ENCODE results near the gene JSRP1. TPM values are rescaled to one million over a fixed set of nuclear protein-coding genes. Genes with fewer than 3 reads are reported as not detected.

The JSRP1 gene, protein sequence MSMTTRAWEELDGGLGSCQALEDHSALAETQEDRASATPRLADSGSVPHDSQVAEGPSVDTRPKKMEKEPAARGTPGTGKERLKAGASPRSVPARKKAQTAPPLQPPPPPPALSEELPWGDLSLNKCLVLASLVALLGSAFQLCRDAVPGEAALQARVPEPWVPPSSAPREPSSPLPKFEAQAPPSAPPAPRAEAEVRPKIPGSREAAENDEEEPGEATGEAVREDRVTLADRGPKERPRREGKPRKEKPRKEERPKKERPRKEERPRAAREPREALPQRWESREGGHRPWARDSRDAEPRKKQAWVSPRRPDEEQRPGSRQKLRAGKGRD
- total RNA-seq = under 1 TPM in 1 of 2 donors, not detected in 1; 0.73 TPM

DNA sequence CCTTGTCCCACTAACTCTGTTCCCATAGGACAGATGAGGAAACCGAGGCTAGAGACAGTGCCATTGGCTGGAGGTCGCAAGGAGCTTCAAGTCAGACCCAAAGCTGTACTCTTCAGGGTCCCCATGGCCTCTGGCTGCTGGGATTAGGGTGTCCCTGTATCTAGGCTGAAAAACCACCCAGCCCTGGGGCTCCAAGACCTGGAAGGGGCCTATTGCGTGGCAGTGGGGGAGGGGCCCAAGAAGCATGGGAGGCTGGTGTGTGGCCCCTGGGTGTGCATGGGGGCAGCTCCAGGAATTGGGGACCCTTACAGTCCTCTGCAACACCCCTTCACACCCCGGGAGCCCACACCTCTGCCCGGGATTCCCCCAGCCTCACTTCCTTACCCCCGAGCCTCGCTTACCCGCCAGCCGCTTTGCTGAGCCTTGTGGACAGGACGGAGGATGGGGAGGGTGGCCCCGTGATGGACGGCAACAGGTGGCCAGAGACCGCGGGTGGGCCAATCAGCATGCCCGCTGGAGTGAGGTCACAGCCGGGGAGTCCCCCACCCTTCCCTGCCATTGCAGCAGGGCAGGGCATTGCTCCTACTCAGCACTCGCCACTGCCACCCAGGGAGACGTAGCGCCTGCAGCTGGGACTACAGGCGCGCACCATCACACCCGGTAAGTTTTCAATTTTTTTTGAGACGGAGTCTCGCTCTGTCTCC, at the start of gene JSRP1:
Gene JSRP1, minus strand, starts transcription at position 436 of the 704 bp plus-strand sequence. CDS start 1,103 bp downstream, outside the sequence.
- Mint-ChIP-seq H3K4me3 (no peak within 1 kb of the TSS), H3K4me1 (ENCODE audit: low read depth in 2 of 2) (peaks cover 6 to 15% of the 10 kb centered on the region in 2 donors), H3K9me3 (no peaks in the 10 kb centered on the region), H3K27me3 (no peaks in the 10 kb centered on the region), H3K27ac (peak within 1 kb of the TSS in 1 of 2 donors; percentile 78), H3K36me3 (no peaks in the 10 kb centered on the region)
- DNase-seq (ENCODE audit: low spot score) (no peak), ATAC-seq (no peak)

DNA sequence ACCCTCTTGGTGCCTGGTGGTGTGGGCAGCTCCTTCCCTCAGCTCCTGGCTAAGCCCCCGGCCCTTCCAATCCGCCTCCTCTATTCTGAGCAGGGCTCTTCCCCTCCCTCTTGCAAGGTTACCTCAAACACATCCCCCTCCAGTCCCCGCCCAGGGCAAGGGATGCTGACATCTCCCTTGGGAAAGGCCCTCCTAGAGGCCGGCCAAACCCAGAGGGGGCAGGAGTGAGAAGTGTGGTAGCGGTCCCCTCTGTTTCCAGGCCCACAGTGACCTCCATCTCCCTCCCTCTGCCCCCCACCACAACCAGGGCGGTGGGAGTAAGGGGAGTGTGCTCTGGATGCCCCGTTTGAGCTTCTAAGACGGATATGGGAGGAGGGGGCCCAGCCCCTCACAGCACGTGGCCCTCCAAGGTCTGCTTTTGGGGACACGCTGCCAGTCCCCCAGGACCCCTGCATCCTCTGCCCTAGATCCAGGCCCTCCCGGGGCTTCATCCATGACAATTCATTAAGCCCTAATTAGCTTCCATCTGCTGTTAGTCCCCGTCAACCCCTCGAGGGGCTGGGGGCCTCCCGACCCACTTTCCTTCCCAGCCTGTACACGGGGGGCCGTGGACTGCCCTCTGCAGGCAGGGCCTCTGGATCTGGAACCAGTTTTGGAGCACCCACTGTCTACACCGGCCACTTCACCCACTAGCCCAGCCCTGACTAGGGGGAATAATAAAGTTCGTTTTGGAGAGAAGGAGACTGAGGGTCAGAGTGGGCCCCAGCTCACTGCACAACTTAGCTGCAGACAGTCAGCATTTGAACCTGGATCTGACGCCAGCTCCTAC, 49.4 kb upstream of the JSRP1 start:
- ATAC-seq = no peak
- peaks cover 27 to 33% of the 10 kb centered on the region in 2 donors for H3K27me3 Mint-ChIP-seq

DNA sequence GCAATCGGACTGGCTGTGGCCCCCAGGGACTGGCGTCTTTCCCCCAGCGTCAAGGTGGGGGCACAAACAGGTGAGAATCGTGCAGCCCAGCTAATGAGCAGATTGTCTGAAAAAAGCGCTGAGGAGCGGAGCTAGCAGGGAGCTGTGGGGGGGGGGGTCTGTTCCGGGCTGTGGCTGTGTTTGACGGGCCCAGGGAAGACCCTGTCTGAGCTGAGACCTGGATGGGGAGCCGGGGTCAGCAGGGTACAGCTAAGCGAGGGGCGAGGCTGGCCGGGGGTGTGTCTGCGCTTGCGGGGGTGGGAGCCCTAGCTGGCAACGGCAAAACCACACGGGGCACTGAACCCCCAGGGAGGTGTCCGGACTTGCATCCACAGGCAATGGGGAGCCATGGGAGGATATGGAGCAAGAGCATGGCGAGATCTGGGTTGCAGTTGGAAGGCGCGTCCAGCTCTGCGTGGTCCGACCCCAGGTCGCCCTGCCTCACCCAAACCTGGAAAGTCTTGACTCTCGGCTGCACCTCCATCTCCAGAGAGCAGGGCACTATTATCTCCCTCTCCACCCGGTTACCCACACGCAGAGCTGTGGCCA, 47.1 kb upstream of the JSRP1 start:
- no peaks in the 10 kb centered on the region for H3K36me3 Mint-ChIP-seq
- H3K4me3 Mint-ChIP-seq = no peak overlapping the region
- H3K27me3 Mint-ChIP-seq = peaks cover 20 to 23% of the 10 kb centered on the region in 2 donors
- no peak for ATAC-seq
- H3K4me1 Mint-ChIP-seq (ENCODE audit: low read depth in 2 of 2) = peaks cover 5% of the 10 kb centered on the region in 2 donors
- no peak for DNase-seq (ENCODE audit: low spot score)
- H3K9me3 Mint-ChIP-seq = no peaks in the 10 kb centered on the region
- no peak overlapping the region for H3K27ac Mint-ChIP-seq

More for the DNA sequence above, 49.4 kb upstream of the JSRP1 start:
- Mint-ChIP-seq H3K4me3 (no peak overlapping the region), H3K4me1 (ENCODE audit: low read depth in 2 of 2) (peaks cover 5 to 8% of the 10 kb centered on the region in 2 donors), H3K27ac (no peak overlapping the region), H3K36me3 (no peaks in the 10 kb centered on the region), H3K9me3 (no peaks in the 10 kb centered on the region)
- no peak for DNase-seq (ENCODE audit: low spot score)

DNA sequence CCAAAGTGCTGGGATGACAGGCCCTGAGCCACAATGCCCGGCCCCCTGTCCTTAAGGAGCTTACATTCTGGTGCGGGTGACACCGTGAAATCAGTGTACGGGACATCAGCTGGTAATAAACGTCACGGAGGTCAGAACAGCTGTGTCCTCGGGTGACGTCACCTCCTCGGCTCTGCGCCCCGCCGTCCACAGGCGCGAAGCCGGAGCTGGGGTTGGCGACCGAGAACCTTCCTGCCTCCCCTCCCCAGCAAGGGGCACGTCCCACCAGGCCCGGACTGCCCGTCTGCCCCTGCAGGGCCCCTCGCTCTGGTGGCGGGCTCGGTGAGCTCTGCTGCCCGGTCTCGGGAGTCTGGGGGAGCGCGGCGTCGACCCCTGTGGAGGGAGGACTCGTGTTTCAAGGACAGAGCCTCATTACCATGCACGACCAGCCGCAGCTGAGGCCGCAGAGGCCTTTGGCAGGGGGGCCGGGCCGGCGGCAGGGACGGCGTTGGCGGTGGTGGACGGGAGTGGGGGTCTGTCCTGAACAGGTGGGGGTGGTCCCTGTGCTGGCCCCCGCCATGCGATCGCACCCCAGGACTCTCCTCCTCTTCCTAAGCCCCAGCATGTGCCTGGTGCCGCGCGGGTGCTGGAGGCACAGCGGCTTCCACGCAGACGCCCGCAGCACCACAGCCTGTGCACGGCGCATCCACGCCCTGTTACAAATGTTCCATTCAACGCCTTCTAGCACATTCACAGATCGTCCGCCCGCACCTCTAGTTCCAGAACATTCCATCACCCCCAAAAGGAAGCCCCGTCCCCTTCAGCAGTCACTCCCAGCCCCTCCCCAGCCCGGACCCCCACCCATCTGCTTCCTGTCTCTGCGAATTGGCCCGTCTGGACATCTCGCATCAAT, 46.3 kb upstream of the JSRP1 start:
- Mint-ChIP-seq H3K27me3 (peaks cover 20 to 23% of the 10 kb centered on the region in 2 donors), H3K27ac (no peak overlapping the region), H3K4me3 (no peak overlapping the region), H3K36me3 (no peaks in the 10 kb centered on the region), H3K9me3 (no peaks in the 10 kb centered on the region), H3K4me1 (ENCODE audit: low read depth in 2 of 2) (peaks cover 5% of the 10 kb centered on the region in 2 donors)
- no peak for DNase-seq (ENCODE audit: low spot score)
- peak; percentile 53 to 70 for ATAC-seq

DNA sequence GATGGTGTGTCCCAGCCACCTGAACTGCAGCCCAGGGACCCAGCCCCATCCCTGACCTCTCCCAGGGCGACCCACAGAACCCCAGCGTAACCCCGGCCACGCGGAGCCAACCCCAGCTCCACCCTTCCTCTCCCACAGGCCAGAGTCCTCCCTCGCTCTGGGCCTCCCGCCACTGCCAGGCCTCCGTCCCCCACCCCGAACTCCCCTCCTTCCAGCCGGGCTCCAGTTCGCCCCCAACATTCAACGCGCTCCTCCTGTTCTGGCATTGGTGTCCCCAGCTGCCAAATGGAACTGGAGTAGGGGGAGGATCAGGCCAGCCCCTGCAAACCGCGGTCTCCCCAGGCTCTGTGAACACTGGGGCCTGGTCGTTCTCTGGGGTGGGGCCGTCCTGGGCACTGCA, 44.3 kb upstream of the JSRP1 start:
- ATAC-seq (no peak), DNase-seq (ENCODE audit: low spot score) (no peak)
- H3K4me3 Mint-ChIP-seq = no peak overlapping the region
- H3K27ac Mint-ChIP-seq = no peak overlapping the region
- peaks cover 14 to 15% of the 10 kb centered on the region in 2 donors for H3K27me3 Mint-ChIP-seq
- no peaks in the 10 kb centered on the region for H3K36me3 Mint-ChIP-seq
- H3K4me1 Mint-ChIP-seq (ENCODE audit: low read depth in 2 of 2) = peaks cover 5% of the 10 kb centered on the region in 2 donors
- H3K9me3 Mint-ChIP-seq = no peaks in the 10 kb centered on the region

DNA sequence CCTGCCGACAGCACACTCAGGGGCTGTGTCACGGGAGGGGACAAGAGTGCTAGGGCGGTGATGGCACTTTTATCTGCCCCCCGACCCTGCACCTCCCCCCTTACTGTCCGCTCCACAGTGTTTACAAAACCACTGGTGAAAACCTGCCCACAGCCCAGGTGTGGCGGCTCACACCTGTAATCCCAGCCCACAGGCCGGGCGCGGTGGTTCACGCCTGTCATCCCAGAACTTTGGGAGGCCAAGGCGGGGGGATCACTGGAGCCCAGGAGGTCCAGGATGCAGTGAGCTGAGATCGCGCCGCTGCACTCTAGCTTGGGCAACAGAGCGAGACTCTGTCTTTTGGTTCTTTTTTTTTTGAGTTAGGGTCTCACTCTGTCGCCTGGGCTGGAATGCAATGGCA, 39.9 kb upstream of the JSRP1 start:
- H3K9me3 Mint-ChIP-seq = no peaks in the 10 kb centered on the region
- H3K27me3 Mint-ChIP-seq = no peaks in the 10 kb centered on the region
- peaks cover 0 to 10% of the 10 kb centered on the region in 2 donors for H3K4me1 Mint-ChIP-seq (ENCODE audit: low read depth in 2 of 2)
- DNase-seq (ENCODE audit: low spot score) (no peak), ATAC-seq (no peak)
- no peak overlapping the region for H3K27ac Mint-ChIP-seq
- H3K4me3 Mint-ChIP-seq = no peak overlapping the region
- no peaks in the 10 kb centered on the region for H3K36me3 Mint-ChIP-seq

DNA sequence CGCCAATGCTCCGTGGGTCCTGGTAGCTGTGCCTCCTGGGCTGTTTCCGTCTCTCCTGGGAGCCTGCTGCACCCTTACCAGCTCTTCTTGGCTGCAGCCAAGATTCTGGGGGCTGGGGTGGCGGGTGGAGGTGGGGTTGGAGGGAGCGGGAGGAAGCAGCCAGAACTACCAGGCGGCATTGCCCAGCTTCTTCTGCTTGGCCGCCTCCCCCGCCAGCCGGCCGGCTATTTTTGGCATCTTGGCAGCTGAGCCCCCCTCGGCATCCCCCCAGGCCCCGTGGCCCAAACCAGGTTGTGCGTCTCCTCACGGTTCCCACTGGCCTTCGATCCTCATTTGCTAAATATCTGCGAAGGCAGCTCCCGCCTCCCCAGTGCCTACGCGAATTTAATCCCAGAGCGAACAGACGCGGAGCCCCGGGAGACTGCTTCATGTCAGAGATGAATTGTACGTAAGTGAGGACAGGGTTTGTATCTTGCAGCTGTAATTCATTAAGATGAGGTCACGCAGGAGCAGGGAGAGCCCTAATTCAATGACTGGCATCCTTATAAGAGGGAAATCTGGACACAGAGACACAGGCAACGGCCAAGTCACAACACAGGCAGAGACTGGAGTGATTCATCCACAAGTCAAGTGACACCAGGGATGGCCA, 38.6 kb upstream of the JSRP1 start:
- no peaks in the 10 kb centered on the region for H3K27me3 Mint-ChIP-seq
- ATAC-seq (no peak), DNase-seq (ENCODE audit: low spot score) (no peak)
- no peaks in the 10 kb centered on the region for H3K36me3 Mint-ChIP-seq
- H3K4me3 Mint-ChIP-seq = no peak overlapping the region
- no peaks in the 10 kb centered on the region for H3K9me3 Mint-ChIP-seq
- H3K4me1 Mint-ChIP-seq (ENCODE audit: low read depth in 2 of 2) = peaks cover 1 to 12% of the 10 kb centered on the region in 2 donors
- H3K27ac Mint-ChIP-seq = no peak overlapping the region

DNA sequence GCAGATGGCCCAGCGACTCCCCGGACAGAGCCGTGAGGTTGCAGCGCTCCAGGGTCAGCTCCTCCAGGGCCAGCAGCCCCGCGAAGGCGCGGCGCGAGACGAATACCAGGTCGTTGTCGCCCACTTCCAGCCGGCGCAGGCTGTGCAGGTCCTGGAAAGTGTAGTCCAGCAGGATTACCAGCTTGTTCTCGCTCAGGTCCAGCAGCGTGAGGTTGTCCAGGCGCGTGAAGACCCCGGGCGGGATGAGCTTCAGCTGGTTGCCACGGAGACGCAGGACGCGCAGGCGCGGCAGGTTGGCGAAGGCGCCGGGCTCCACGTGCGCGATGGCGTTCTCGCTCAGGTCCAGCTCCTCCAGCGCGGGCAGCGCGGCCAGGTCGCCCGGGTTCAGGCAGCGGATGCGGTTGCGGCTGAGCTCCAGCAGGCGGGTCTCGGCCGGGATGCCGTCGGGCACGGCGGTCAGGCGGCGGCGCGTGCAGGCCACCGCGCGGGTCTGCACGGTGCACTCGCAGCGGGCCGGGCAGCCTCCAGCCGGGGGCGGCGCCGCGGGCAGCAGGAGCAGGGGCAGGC, 35.1 kb upstream of the JSRP1 start:
- peaks cover 0 to 3% of the 10 kb centered on the region in 2 donors for H3K27me3 Mint-ChIP-seq
- ATAC-seq (no peak), DNase-seq (ENCODE audit: low spot score) (no peak)
- H3K4me3 Mint-ChIP-seq = peak overlapping the region; percentile 67
- H3K4me1 Mint-ChIP-seq (ENCODE audit: low read depth in 2 of 2) = peaks cover 21 to 29% of the 10 kb centered on the region in 2 donors
- H3K27ac Mint-ChIP-seq = no peak overlapping the region
- no peaks in the 10 kb centered on the region for H3K36me3 Mint-ChIP-seq
- H3K9me3 Mint-ChIP-seq = no peaks in the 10 kb centered on the region

DNA sequence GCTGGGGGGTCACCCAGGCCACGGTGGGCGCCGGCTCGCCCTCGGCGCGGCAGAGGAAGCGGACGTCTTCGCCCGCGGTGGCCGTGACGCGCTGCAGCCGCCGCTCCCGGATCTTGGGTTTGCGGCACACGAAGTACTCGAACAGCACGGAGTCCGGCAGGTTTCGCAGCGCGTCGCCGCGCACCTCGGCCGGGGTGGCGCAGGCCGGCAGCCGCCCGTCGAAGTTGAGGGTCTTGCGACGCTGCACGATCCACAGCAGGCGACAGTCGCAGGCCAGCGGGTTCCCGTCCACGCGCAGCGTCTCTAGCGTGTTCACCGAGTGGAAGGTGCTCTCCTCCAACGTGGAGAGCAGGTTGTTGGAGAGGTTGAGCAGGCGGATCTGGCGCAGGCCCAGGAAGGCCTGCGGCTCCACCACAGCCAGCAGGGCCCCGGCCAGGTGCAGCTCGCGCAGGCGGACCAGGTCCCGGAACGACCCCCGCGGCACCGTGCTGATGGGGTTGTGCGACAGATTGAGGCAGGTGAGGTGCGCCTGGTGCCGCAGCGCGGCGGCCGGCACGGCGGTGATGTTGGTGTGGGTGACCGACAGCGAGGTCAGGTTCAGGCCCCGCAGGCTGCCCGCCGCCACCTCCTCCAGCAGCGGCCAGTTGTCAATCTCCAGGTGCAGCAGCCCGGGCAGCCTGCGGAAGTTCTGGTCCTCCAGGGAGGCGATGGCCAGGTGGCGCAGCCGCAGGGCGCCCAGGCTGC, 34.4 kb upstream of the JSRP1 start:
- DNase-seq (ENCODE audit: low spot score) (no peak), ATAC-seq (peak; percentile 37 to 51)
- no peaks in the 10 kb centered on the region for H3K36me3 Mint-ChIP-seq
- no peak overlapping the region for H3K27ac Mint-ChIP-seq
- H3K9me3 Mint-ChIP-seq = no peaks in the 10 kb centered on the region
- H3K4me1 Mint-ChIP-seq (ENCODE audit: low read depth in 2 of 2) = peaks cover 21 to 29% of the 10 kb centered on the region in 2 donors
- peaks cover 0 to 3% of the 10 kb centered on the region in 2 donors for H3K27me3 Mint-ChIP-seq
- H3K4me3 Mint-ChIP-seq = peak overlapping the region; percentile 67

DNA sequence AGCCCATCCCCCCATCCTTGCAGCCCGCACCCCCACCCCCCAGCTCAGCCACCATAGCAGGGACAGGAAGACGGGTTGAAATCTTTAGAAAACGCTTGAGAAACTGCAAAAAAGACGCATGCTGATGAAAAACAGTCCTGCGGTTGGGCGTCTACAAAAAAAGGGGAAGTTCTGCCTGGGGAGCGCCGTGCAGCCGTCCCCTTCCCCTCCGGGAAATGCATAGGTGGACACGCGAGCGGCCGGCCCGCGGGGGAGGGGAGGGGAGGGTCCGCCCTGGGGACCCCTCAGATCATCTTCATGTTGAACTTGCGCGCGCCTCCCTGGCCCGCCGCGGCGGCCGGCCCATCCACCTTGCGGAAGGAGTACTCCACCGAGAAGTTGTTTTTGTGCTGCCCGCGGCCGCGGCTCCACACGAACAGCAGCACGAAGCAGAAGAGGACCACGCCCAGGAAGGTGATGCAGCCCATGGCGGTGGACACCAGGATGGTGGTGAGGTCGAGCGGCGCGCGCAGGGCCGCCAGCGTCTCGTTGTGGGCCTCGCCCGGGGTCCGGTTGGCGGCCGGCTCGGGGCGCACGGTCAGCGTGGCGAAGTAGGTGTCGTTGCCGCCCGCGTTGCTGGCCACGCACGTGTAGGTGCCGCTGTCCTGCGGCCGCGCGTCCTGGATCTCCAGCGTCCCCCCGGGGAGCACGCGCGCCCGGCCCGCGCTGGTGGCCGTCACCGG, 33.7 kb upstream of the JSRP1 start:
- H3K27me3 Mint-ChIP-seq = peaks cover 0 to 3% of the 10 kb centered on the region in 2 donors
- H3K4me1 Mint-ChIP-seq (ENCODE audit: low read depth in 2 of 2) = peaks cover 21 to 31% of the 10 kb centered on the region in 2 donors
- H3K36me3 Mint-ChIP-seq = no peaks in the 10 kb centered on the region
- no peaks in the 10 kb centered on the region for H3K9me3 Mint-ChIP-seq
- ATAC-seq (peak; percentile 79), DNase-seq (ENCODE audit: low spot score) (peak; percentile 79)
- H3K27ac Mint-ChIP-seq = peak overlapping the region; percentile 86 to 92
- H3K4me3 Mint-ChIP-seq = peak overlapping the region; percentile 91
